Stimulated activated effector memory CD8-positive, alpha-beta T cell treated with anti-CD3 and anti-CD28 coated beads, Interleukin-12 subunit alpha, Interleukin-12 subunit beta, amount 100 ng/mL, for 72 hours (primary cell): Measurements from ENCODE around the gene MYBPC3.

ENCODE experiments used
- ATAC-seq: fragments of 150-1000 bp; cut with Tn5 transposase; 2 replicates; pipeline ENCODE4 v1.10.0; 2021
- DNase-seq, 2 donors: peaks; one replicate each; pipeline ENCODE4 v3.0.0; 2021 to 2022; ENCODE audit warnings: low spot score in 2 of 2
- H3K27ac Mint-ChIP-seq: one replicate; pipeline ENCODE4 v1.8.0; 2022; ENCODE audit warnings: mild to moderate bottlenecking, mixed read lengths
- H3K36me3 Mint-ChIP-seq: one replicate; pipeline ENCODE4 v1.8.0; 2022; ENCODE audit warnings: mild to moderate bottlenecking, mixed read lengths
- H3K4me1 Mint-ChIP-seq: one replicate; pipeline ENCODE4 v1.8.0; 2022; ENCODE audit warnings: mixed read lengths
- H3K4me3 Mint-ChIP-seq: one replicate; pipeline ENCODE4 v1.8.0; 2022; ENCODE audit warnings: mild to moderate bottlenecking, mixed read lengths
- H3K9me3 Mint-ChIP-seq: one replicate; pipeline ENCODE4 v1.8.0; 2022; ENCODE audit warnings: mixed read lengths

The MYBPC3 gene

GRCh38 chr11:47390422-47390760 is 37.9 kb upstream of the MYBPC3 start:
- H3K9me3 Mint-ChIP-seq: no peaks in the 10 kb centered on the region
- ATAC-seq: no peak
- no peaks in the 10 kb centered on the region for H3K36me3 Mint-ChIP-seq
- DNase-seq: no peak
- H3K27ac Mint-ChIP-seq: peak overlapping the region; percentile 74
- no peak overlapping the region for H3K4me3 Mint-ChIP-seq
- peaks cover 59% of the 10 kb centered on the region for H3K4me1 Mint-ChIP-seq

GRCh38 chr11:47389577-47390421 is 37.3 kb upstream of the MYBPC3 start:
- no peak for DNase-seq
- Mint-ChIP-seq H3K4me3 (peak overlapping the region; percentile 25), H3K9me3 (no peaks in the 10 kb centered on the region), H3K36me3 (no peaks in the 10 kb centered on the region), H3K27ac (peak overlapping the region; percentile 88), H3K4me1 (peaks cover 56% of the 10 kb centered on the region)
- peak; percentile 49 for ATAC-seq

- Mint-ChIP-seq H3K4me3 (peak overlapping the region; percentile 25), H3K4me1 (peaks cover 50% of the 10 kb centered on the region), H3K36me3 (no peaks in the 10 kb centered on the region), H3K27ac (peak overlapping the region; percentile 88), H3K9me3 (no peaks in the 10 kb centered on the region)
- no peak for ATAC-seq
- no peak for DNase-seq
Measured at GRCh38 chr11:47388697-47389576, 36.4 kb upstream of the MYBPC3 start.

GRCh38 chr11:47387944-47388696 is 35.6 kb upstream of the MYBPC3 start:
- no peaks in the 10 kb centered on the region for H3K36me3 Mint-ChIP-seq
- H3K27ac Mint-ChIP-seq: no peak overlapping the region
- ATAC-seq (no peak), DNase-seq (no peak)
- H3K4me3 Mint-ChIP-seq: no peak overlapping the region
- no peaks in the 10 kb centered on the region for H3K9me3 Mint-ChIP-seq
- H3K4me1 Mint-ChIP-seq: peaks cover 43% of the 10 kb centered on the region

GRCh38 chr11:47384498-47384897 is 32.0 kb upstream of the MYBPC3 start:
- DNase-seq: no peak
- no peak for ATAC-seq
- H3K4me3 Mint-ChIP-seq: no peak overlapping the region
- no peaks in the 10 kb centered on the region for H3K9me3 Mint-ChIP-seq
- no peak overlapping the region for H3K27ac Mint-ChIP-seq
- H3K4me1 Mint-ChIP-seq: peaks cover 13% of the 10 kb centered on the region
- H3K36me3 Mint-ChIP-seq: no peaks in the 10 kb centered on the region

- ATAC-seq: no peak
- no peak overlapping the region for H3K27ac Mint-ChIP-seq
- no peak overlapping the region for H3K4me3 Mint-ChIP-seq
- no peaks in the 10 kb centered on the region for H3K36me3 Mint-ChIP-seq
- DNase-seq: no peak
- no peaks in the 10 kb centered on the region for H3K9me3 Mint-ChIP-seq
- no peaks in the 10 kb centered on the region for H3K4me1 Mint-ChIP-seq
Measured at GRCh38 chr11:47383071-47383470, 30.6 kb upstream of the MYBPC3 start.

- ATAC-seq: no peak
- no peaks in the 10 kb centered on the region for H3K36me3 Mint-ChIP-seq
- H3K27ac Mint-ChIP-seq: no peak overlapping the region
- H3K4me1 Mint-ChIP-seq: peaks cover 7% of the 10 kb centered on the region
- DNase-seq: no peak
- no peak overlapping the region for H3K4me3 Mint-ChIP-seq
- no peaks in the 10 kb centered on the region for H3K9me3 Mint-ChIP-seq
Measured at GRCh38 chr11:47380078-47380477, 27.6 kb upstream of the MYBPC3 start.

GRCh38 chr11:47379317-47379716 is 26.8 kb upstream of the MYBPC3 start:
- DNase-seq (no peak), ATAC-seq (no peak)
- Mint-ChIP-seq H3K4me1 (peaks cover 12% of the 10 kb centered on the region), H3K27ac (no peak overlapping the region), H3K36me3 (no peaks in the 10 kb centered on the region), H3K9me3 (no peaks in the 10 kb centered on the region), H3K4me3 (no peak overlapping the region)

- H3K4me1 Mint-ChIP-seq: peaks cover 17% of the 10 kb centered on the region
- no peak overlapping the region for H3K4me3 Mint-ChIP-seq
- DNase-seq: no peak
- H3K36me3 Mint-ChIP-seq: no peaks in the 10 kb centered on the region
- peak overlapping the region; percentile 26 for H3K27ac Mint-ChIP-seq
- ATAC-seq: no peak
- H3K9me3 Mint-ChIP-seq: no peaks in the 10 kb centered on the region
Measured at GRCh38 chr11:47378836-47379170, 26.3 kb upstream of the MYBPC3 start.

GRCh38 chr11:47378010-47378835 is 25.7 kb upstream of the MYBPC3 start, which contains the start of gene SPI1:
TSS of gene SPI1 (minus strand) at chr11:47378547. CDS start at chr11:47378353, 194 bp downstream.
- H3K27ac Mint-ChIP-seq: peak within 1 kb of the TSS; percentile 26

GRCh38 chr11:47377571-47378009 is 25.1 kb upstream of the MYBPC3 start:
- Mint-ChIP-seq H3K4me1 (peaks cover 19% of the 10 kb centered on the region), H3K9me3 (no peaks in the 10 kb centered on the region), H3K27ac (peak overlapping the region; percentile 26), H3K36me3 (no peaks in the 10 kb centered on the region), H3K4me3 (peak overlapping the region; percentile 31)
- ATAC-seq (no peak), DNase-seq (no peak)

More at GRCh38 chr11:47378010-47378835, 25.7 kb upstream of the MYBPC3 start, which contains the start of gene SPI1:
- Mint-ChIP-seq H3K4me3 (peak within 1 kb of the TSS; percentile 31), H3K9me3 (no peaks in the 10 kb centered on the region), H3K36me3 (no peaks in the 10 kb centered on the region), H3K4me1 (peaks cover 19% of the 10 kb centered on the region)
- ATAC-seq (no peak), DNase-seq (no peak)

- Mint-ChIP-seq H3K4me1 (peaks cover 19% of the 10 kb centered on the region), H3K36me3 (no peaks in the 10 kb centered on the region), H3K4me3 (no peak overlapping the region), H3K27ac (no peak overlapping the region), H3K9me3 (no peaks in the 10 kb centered on the region)
- DNase-seq (no peak), ATAC-seq (no peak)
Measured at GRCh38 chr11:47376525-47377371, 24.2 kb upstream of the MYBPC3 start.

GRCh38 chr11:47376107-47376524 is 23.6 kb upstream of the MYBPC3 start:
- H3K36me3 Mint-ChIP-seq: no peaks in the 10 kb centered on the region
- DNase-seq (no peak), ATAC-seq (no peak)
- H3K27ac Mint-ChIP-seq: no peak overlapping the region
- H3K4me1 Mint-ChIP-seq: peaks cover 19% of the 10 kb centered on the region
- H3K9me3 Mint-ChIP-seq: no peaks in the 10 kb centered on the region
- H3K4me3 Mint-ChIP-seq: no peak overlapping the region
